HG03045 (cell line): ENCODE data around the gene PHTF2.
"Not testable (repeated sequence)": the region's sequence is repeated elsewhere in the genome, so short reads cannot be mapped to it uniquely, and the experiment has no call there.

Experiments
- ATAC-seq: cut with Tn5 transposase; IDR thresholded peaks from one replicate; pipeline ENCODE4 v1.9.1; 2021; ENCODE audit warnings: mild to moderate bottlenecking, moderate library complexity; ENCODE audit not compliant: unreplicated experiment

PHTF2 gene

GRCh38 chr7:77798394-77799077 is at the start of gene PHTF2, which contains the start of gene TMEM60:
TSS of gene PHTF2 (plus strand) at chr7:77798773.
TSS of gene TMEM60 (minus strand) at chr7:77798434. CDS start at chr7:77794373, 4,061 bp downstream.
- ATAC-seq: peak; percentile 92

DNA sequence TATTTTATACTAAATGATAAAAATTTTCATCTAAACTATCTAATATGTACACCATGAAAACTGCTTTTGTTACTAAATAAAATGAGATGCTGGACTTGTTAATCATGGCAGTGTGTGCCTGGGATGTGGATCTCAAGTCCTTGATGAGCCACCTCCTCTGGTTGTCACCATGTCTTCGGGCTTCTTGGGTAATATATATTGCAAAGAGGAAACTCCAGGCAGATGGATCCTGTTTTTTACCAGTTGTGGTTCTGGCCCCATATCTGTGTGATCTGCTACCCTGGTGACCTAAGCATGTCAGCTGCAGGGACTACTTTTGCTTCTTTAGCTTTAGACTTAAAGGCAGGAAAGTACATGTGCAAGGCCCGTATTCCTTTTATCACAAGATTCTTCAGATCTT is 46.6 kb upstream of the PHTF2 start:
- no peak for ATAC-seq

GRCh38 chr7:77753173-77753572 is 45.4 kb upstream of the PHTF2 start:
- no peak for ATAC-seq

DNA sequence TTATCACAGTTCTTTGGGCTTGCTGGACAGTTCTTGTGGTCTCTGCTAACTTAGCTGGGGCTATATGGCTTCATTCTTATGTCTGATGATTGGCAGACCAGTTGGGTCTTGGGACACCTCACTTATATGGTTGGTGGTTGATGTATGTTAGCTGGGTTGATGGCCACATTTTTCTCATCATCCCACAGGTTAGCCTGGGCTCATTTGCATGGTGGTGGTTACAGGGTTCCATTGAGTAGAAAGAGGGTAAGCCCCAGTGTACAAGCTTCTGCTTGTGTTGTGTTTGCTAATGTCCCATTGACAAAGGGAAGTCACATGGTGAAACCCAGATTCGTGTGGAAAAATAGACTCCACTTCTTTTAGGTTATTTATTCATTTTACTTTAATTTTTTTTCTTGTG is 41.0 kb upstream of the PHTF2 start:
- peak; percentile 88 for ATAC-seq

DNA sequence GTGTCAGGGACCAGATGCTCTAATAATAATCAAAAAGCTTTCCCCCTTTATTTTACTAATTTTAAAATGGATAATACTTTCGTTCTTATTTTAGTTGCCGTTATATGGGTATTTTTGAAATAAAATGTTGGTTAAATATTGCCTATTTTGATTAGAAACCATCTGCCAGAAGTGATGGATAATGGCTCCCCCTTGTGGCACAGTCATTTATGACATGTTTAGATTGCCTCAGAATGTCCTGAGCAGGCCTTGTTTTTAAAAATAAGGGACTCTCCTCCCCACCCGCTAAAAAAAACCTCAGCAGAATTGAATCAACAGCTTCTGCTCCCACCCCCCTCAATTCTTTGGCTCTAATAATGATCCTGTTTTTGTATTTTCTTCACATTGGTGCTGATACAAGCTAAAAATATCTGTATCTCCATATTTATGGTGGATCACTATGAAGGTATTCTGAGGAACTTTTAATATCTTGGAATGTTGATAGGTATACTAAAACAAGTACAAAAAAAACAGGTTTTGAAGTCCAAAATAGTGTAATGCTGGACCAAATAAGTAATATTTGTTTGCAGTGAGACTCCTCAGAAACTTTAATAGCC is 39.2 kb upstream of the PHTF2 start:
- no peak for ATAC-seq

DNA sequence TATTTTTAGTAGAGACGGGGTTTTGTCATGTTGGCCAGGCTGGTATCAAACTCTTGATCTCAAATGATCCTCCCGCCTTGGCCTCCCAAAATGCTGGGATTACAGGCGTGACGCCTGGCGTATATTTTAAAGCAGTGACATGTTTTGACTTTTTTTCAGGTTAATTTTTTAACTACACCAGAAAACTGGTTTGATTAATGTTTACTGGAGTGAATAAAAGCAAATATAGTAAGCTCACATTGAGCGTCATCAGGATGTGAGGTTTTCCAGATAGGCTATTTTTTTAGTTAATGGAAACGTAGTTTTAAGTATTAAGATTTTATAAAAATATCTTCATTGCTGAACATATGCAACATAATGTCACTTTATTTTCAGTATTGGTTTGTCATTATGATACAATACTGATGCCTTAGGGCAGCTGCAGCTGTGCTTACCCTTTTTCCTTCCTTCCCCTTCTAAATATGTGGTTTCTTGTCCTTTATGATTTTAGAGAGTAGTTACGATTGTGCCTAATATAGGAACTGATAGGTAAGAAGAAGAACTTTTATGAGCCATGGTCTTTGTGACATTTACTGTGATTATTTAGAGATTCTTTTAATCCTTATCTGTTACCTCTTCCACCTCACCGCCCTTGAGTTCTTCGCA is 37.6 kb upstream of the PHTF2 start:
- no peak for ATAC-seq

GRCh38 chr7:77765481-77765880 is 33.1 kb upstream of the PHTF2 start:
- no peak for ATAC-seq

- ATAC-seq: no peak
Observed at GRCh38 chr7:77765906-77766800, 32.4 kb upstream of the PHTF2 start.

GRCh38 chr7:77766801-77767605 is 31.6 kb upstream of the PHTF2 start:
- ATAC-seq: no peak

- ATAC-seq: no peak
Observed at GRCh38 chr7:77770316-77770715, 28.3 kb upstream of the PHTF2 start.

DNA sequence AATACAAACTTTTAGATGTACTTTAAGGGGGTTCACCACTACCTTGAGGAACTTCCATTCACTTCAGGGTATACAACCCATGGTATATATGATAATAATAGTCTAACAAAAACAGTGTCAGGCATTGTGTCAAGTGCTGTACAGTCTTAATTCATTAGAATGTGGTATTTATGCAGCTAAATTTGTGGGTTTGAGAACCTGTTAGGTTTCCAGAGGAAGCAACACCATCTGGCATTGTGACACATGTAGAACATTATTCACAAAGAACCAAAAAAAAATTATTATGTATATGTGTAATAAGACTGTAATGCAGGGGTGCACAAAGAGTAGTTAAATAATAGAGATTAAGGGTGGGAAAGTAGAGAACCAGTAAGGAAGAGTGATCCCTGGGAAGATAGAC is 26.7 kb upstream of the PHTF2 start:
- no peak for ATAC-seq

- no peak for ATAC-seq
Observed at GRCh38 chr7:77778535-77778934, 20.0 kb upstream of the PHTF2 start.

DNA sequence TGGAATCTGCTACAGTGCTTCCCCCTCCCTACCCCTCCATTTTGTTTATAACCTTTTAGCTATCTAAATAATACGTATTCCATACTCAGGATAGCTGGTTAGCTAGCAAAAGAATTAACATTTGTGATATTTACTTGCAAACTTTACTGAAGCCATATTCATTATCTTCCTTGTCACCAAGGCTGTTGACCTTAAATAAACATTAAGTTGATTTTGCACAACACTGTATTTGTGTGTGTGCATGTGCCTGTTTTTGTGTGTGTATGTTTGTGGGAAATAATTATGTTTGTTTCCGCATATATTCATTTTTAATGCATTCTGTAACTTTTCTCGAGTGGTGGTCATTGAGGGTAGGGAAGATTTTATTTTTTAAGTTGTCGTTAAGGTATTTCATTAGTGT is 16.2 kb upstream of the PHTF2 start:
- no peak for ATAC-seq

DNA sequence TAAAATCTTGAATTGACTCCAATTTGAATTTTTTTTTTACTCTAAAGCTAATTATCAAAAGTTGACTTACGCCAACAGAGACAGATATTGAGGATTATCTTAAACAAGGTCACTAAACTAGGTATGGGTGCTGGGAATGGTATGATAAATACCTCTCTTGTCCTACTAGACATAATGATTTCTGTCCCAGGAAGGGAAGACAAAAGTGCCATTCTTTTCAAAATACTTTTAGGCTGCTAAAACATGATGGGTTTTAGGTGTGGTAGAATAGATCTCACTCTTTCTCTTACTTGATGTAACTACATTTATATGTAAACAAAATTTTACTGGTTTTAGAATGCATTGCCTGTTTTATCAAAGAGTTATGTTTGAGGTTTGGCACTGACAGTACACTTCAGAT is 15.5 kb upstream of the PHTF2 start:
- ATAC-seq: no peak

GRCh38 chr7:77783545-77783944 is 15.0 kb upstream of the PHTF2 start:
- no peak for ATAC-seq

DNA sequence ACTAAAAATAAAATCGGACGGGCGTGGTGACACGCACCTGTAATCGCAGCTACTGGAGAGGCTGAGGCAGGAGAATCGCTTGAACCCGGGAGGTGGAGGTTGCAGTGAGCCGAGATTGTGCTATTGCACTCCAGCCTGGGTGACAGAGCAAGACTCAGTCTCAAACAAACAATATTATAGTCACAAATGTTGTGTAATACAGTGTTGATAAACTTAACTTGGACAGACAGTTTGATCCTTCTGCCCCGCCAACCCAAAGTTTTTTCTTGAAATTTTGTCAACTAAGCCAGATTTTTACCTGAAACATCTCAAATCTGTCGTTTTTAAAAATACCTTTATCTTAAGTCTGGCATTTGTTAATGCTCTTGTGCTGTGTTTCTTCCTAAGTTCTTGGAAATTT is 14.1 kb upstream of the PHTF2 start:
- ATAC-seq: not testable (repeated sequence)

DNA sequence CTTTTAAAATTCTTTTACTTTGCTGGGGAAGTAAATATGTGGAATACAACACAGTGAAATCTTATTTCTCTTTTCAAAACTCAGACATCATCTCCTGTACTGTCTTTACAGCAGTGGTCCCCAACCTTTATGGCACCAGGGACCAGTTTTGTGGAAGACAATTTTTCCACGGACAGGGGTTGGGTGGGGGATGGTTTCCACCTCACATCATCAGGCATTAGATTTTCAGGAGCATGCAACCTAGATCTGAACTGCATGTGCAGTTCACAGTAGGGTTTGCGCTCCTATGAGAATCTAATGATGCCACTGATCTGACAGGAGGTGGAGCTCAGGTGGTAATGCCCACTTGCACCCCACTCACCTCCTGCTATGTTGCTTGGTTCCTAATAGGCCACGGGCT is 12.6 kb upstream of the PHTF2 start:
- ATAC-seq: no peak

- no peak for ATAC-seq
Observed at GRCh38 chr7:77786741-77787140, 11.8 kb upstream of the PHTF2 start.

- no peak for ATAC-seq
Observed at GRCh38 chr7:77788327-77788902, 10.2 kb upstream of the PHTF2 start.

GRCh38 chr7:77791336-77791735 is 7.2 kb upstream of the PHTF2 start:
- ATAC-seq: no peak
